Small intestine (tissue), 7 donors: ENCODE results near the gene LRG1. TPM values are rescaled to one million over a fixed set of nuclear protein-coding genes. Genes with fewer than 3 reads are reported as not detected.

Experiments used
- DNase-seq, 2 donors: peaks; one replicate each; pipeline versions ENCODE4 v3.0.0 to v3.0.0-alpha.2; 2013
- FAIRE-seq: peaks from 2 replicates; lab custom pipeline; 2012; peaks lifted over from hg19 to GRCh38; lab: Jason Lieb, UNC
- H3K27ac ChIP-seq, 3 donors: one replicate each; pipeline ENCODE4 v1.5.1; 2013; ENCODE audit warnings: low read length in 2 of 3, mild to moderate bottlenecking in 2 of 3, control low read depth in 1 of 3, inconsistent platforms in 1 of 3, low read depth in 1 of 3, moderate library complexity in 1 of 3
- H3K27me3 ChIP-seq, 3 donors: one replicate each; pipeline ENCODE4 v1.6.1; 2013; ENCODE audit warnings: low read length in 3 of 3, inconsistent platforms in 1 of 3; ENCODE audit not compliant: control insufficient read depth in 3 of 3, insufficient read depth in 3 of 3
- H3K36me3 ChIP-seq, 3 donors: one replicate each; pipeline ENCODE4 v1.6.1; 2013; ENCODE audit warnings: low read length in 3 of 3, inconsistent platforms in 1 of 3, low read depth in 1 of 3, mild to moderate bottlenecking in 1 of 3, moderate library complexity in 1 of 3; ENCODE audit not compliant: control insufficient read depth in 3 of 3, insufficient read depth in 2 of 3
- H3K4me1 ChIP-seq, 3 donors: one replicate each; pipeline ENCODE4 v1.6.1; 2013; ENCODE audit warnings: low read length in 2 of 3, inconsistent platforms in 1 of 3, low read depth in 1 of 3, mild to moderate bottlenecking in 1 of 3, moderate library complexity in 1 of 3; ENCODE audit not compliant: control insufficient read depth in 3 of 3, insufficient read depth in 2 of 3
- H3K4me3 ChIP-seq, 3 donors: one replicate each; pipeline ENCODE4 v1.5.1; 2013; ENCODE audit warnings: low read length in 3 of 3, control low read depth in 1 of 3, inconsistent platforms in 1 of 3, low read depth in 1 of 3, mild to moderate bottlenecking in 1 of 3, moderate library complexity in 1 of 3
- H3K9me3 ChIP-seq, 2 donors: one replicate each; pipeline ENCODE4 v1.6.1; 2013; ENCODE audit warnings: low read depth in 1 of 2, low read length in 1 of 2; ENCODE audit not compliant: control insufficient read depth in 2 of 2, insufficient read depth in 1 of 2
- WGBS, 3 donors: extraction: QIAGEN DNeasy Blood & Tissue Kit; methylation state at CpG; one replicate each; pipeline ENCODE4 v1.1.7; 2013; 5-methylcytosine and 5-hydroxymethylcytosine counted together
- polyA plus RNA-seq, 4 donors: library from polyadenylated mRNA; stranded (reverse) in 3 of 4; unstranded in 1 of 4; fragments of 200-250 nt in 3 of 4; fragments of 120-200 nt in 1 of 4; gene quantifications; one replicate each; pipeline versions ENCODE4 v1.2.1 to v1.2.3, GENCODE V29; 2013
- donor health status: healthy with polysubstance abuse.
- donor health status: control.
- donor health status: control.
- donor health status: Bipolar disorder and iron deficiency.
- donor health status: healthy.

Gene LRG1
- polyA plus RNA-seq, 4 donors: 0.67 to 9.8 (median 2.6) TPM

DNA sequence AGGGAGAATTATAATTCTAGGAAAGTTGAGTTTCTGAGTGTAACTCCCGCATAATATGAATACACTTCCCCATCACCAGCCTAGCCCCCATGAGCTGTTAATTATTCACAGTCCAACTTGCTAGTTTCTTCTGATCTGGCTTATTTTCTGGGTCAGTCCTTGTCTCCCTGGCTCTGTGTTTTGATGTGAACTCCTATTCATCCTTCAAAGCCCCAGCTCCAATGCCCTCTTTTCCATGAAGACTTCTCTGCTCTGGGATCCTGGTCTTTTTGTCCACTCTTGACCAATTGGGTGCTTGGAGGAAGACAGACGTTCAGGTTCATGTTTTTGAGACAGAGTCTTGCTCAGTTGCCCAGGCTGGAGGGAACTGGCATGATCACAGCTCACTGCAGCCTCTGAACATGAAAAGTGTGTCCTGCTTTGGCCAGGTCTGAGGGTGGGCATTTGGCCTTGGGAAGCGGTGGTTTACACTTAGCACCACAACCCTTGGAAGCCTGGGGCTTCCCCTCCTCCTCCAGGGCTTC, 605 bp downstream of the LRG1 start:
- H3K27ac ChIP-seq: peak overlapping the region in 1 of 3 donors; percentile 85
- peaks cover 0 to 10% (median 9%) of the 10 kb centered on the region in 3 donors for H3K27me3 ChIP-seq
- DNase-seq (no peak), FAIRE-seq (no peak)
- H3K4me3 ChIP-seq: no peak overlapping the region
- H3K36me3 ChIP-seq: no peaks in the 10 kb centered on the region
- peaks cover 0 to 8% of the 10 kb centered on the region in 2 donors for H3K9me3 ChIP-seq
- H3K4me1 ChIP-seq: peaks cover 0 to 12% (median 0%) of the 10 kb centered on the region in 3 donors
- WGBS, 3 donors: 78 to 91% (median 85%) methylated on average over 3 of the region's 3 CpGs

DNA sequence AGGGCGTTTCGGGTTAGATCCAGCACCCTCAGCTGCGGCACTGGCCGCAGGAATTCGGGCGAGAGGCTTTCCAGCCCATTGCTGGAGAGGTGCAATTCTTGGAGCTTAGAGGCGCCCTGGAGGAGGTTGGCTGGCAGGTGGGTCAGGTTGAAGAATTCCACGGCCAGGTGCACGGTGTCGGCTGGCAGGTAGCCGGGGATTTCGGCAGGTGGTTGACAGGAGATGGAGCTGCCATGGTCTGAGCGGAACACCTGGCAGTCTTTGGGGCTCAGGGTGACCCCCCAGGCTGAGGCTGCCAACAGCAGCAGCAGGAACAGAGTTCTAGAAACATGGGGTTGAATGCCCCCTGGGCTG, 1.3 kb downstream of the LRG1 start:
- Histone ChIP-seq H3K4me3 (no peak overlapping the region), H3K27ac (no peak overlapping the region), H3K9me3 (peaks cover 0 to 8% of the 10 kb centered on the region in 2 donors), H3K4me1 (peaks cover 0 to 12% (median 0%) of the 10 kb centered on the region in 3 donors), H3K27me3 (peaks cover 0 to 10% (median 9%) of the 10 kb centered on the region in 3 donors), H3K36me3 (no peaks in the 10 kb centered on the region)
- FAIRE-seq (no peak), DNase-seq (no peak)
- WGBS, 3 donors: 75 to 92% (median 77%) methylated on average over 13 of the region's 13 CpGs

DNA sequence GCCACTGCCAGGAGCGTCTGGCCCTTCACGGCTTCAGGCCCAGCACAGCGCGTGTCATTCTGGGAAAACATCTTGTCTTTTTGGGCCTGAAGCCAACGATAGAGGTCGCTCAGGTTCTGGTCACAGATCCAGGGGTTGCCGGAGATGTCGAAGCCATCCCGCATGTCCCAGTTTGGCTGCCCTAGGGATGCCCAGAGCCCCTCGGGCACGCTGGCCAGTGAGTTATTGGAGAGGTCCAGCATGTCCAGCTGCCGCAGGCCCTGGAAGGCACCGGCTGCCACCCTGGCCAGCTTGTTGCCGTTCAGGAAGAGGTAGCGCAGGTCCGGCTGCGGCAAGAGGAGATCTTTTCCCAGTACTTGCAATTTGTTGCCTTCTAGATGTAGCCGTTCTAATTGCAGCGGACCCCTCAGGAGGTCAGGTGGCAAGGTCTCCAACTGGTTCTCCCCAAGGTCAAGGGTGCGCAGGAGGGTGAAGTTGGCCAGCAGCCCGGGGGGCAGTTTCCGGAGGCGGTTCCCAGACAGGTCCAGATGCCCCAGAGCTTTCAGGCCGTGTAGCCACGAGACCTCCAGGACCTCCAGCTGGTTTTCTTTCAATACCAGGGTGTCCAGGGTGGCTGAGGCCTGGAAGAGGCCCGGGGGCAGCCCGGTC, 1.8 kb downstream of the LRG1 start:
- Histone ChIP-seq H3K27me3 (peaks cover 0 to 10% (median 9%) of the 10 kb centered on the region in 3 donors), H3K27ac (no peak overlapping the region), H3K9me3 (peaks cover 0 to 8% of the 10 kb centered on the region in 2 donors), H3K36me3 (no peaks in the 10 kb centered on the region), H3K4me1 (peaks cover 0 to 12% (median 0%) of the 10 kb centered on the region in 3 donors), H3K4me3 (no peak overlapping the region)
- DNase-seq: no peak
- WGBS, 3 donors: 82 to 88% (median 87%) methylated on average over 24 to 27 of the region's 27 CpGs
- FAIRE-seq: no peak

DNA sequence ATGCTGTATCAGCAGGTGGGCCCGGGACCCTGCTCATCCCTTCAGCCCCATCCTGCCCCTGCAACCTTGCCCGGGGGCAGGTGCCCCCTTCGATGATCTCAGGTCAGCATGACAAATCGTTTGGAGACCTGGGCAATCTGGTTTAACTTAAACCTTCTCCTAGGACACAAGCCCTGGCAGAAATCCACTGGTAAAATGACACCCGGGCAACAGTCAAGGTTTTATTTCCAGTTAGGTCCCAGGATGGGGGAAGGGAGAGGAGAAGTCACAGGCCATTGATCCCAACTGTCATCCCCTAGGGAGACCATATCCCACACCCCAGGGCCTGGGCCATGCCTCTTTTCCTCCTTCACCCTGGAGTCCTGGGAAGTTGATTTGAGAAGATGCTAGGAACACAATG, 3.0 kb downstream of the LRG1 start:
- Histone ChIP-seq H3K27ac (no peak overlapping the region), H3K36me3 (no peaks in the 10 kb centered on the region), H3K4me1 (peaks cover 0 to 12% (median 0%) of the 10 kb centered on the region in 3 donors), H3K4me3 (no peak overlapping the region), H3K27me3 (peaks cover 0 to 10% (median 9%) of the 10 kb centered on the region in 3 donors), H3K9me3 (peaks cover 0 to 8% of the 10 kb centered on the region in 2 donors)
- DNase-seq (no peak), FAIRE-seq (no peak)
- WGBS, 3 donors: 39 to 61% (median 45%) methylated on average over 5 of the region's 5 CpGs

DNA sequence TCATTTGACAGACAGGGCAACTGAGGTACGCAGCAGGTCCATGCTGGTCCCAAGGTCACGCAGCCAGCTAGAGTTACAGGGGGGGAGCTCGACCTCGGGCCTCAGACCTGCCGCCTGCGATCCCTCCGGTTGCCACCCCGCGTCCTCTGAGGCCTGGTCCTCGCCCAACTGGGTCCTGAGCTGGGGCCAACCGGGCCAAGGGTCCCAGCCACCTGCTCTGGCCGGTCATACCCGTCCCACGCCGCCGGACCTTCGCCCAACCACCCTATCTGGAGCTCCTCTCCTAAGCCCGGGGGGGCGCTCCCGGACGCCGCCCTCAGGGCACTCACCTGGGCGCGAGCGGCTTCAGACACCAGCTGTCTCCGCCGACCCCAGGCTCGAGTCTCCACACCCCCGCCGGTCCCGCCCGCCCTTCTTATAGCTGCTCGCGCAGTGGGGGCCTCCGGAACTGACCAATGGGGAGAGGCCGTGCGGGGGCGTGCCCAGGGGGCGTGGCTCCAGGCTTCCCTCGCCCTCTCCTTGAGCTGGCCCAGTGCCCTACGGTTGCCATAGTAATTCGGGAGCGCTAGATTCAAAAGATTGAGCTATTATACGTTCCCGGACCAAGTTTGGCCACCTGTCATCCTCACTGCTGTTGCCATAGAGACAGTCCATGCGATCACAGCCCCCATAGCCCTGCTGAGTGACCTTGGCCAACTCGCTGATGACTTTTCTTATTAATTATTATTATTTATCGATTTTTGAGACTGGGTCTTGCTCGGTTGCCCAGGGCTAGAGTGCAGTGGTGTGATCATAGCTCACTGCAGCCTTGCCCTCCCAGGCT, 4.8 kb downstream of the LRG1 start, which contains the start of gene PLIN5:
Gene PLIN5, minus strand, starts transcription at position 389 of the 823 bp plus-strand sequence. CDS start 1,150 bp downstream, outside the sequence.
- Histone ChIP-seq H3K27ac (no peak within 1 kb of the TSS), H3K4me3 (no peak within 1 kb of the TSS), H3K9me3 (peaks cover 0 to 4% of the 10 kb centered on the region in 2 donors), H3K4me1 (peaks cover 0 to 12% (median 0%) of the 10 kb centered on the region in 3 donors), H3K36me3 (no peaks in the 10 kb centered on the region), H3K27me3 (peaks cover 3 to 13% (median 11%) of the 10 kb centered on the region in 3 donors)
- 7 to 11% (median 8%) methylated on average over 30 to 49 of the region's 49 CpGs for WGBS, 3 donors
- DNase-seq (peak; percentile 28 to 73), FAIRE-seq (no peak)

DNA sequence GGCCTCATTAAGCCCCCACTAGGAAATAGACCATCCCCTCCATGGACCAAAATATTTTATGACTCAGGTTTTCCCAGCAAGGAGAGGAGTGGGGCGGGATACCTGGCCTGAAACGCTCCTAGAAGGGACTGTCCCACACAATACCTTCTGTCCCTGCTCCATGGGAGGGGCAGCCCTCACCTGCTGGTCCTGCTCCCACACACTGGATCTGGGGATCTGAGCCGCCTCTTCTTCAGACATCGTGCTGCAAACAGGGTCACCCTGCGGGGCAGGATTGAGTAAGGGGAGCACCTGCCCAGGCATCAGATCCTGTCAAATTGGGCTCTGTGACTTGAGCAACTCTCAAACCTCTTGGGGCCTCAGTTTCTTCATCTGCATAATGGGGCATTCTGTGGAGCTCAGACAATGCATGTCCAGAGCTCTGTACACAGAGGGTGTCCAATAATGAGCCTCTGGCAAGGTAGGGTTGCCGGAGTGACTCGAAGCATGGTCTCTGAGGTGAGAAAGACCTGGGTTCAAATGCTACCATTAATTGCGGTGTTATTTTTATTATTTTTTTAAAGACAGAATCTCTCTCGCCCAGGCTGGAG, 5.9 kb downstream of the LRG1 start:
- H3K36me3 ChIP-seq: no peaks in the 10 kb centered on the region
- H3K27me3 ChIP-seq: peaks cover 3 to 11% (median 10%) of the 10 kb centered on the region in 3 donors
- no peak overlapping the region for H3K27ac ChIP-seq
- no peak overlapping the region for H3K4me3 ChIP-seq
- peaks cover 0 to 8% (median 0%) of the 10 kb centered on the region in 3 donors for H3K4me1 ChIP-seq
- DNase-seq: no peak
- whole genome bisulfite sequencing, 3 donors: 56 to 81% (median 66%) methylated on average over 9 of the region's 9 CpGs
- H3K9me3 ChIP-seq: no peaks in the 10 kb centered on the region
- FAIRE-seq: no peak

DNA sequence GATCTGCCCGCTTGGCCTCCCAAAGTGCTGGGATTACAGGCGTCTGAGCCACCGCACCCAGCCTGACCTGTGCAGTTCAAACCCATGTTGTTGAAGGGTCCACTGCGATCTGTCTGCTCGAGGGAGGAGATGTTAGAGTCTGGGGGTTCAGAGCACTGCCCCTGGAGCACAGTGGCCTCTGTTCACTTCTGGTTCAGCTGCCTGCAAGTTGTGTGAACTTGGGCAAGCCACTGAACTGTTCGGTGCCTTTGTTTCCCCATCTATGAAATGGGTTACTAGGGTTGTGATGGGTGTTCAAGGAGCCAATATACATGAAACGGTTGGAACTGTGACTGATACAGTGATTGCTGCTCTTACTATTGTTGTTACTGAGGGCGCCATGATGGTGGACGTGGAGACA, 6.5 kb downstream of the LRG1 start:
- Histone ChIP-seq H3K27me3 (peaks cover 3 to 11% (median 10%) of the 10 kb centered on the region in 3 donors), H3K4me3 (no peak overlapping the region), H3K27ac (no peak overlapping the region), H3K9me3 (no peaks in the 10 kb centered on the region), H3K4me1 (peaks cover 0 to 8% (median 0%) of the 10 kb centered on the region in 3 donors), H3K36me3 (no peaks in the 10 kb centered on the region)
- FAIRE-seq (no peak), DNase-seq (no peak)
- 60 to 78% (median 70%) methylated on average over 9 of the region's 9 CpGs for WGBS, 3 donors
